Neural crest cell (in vitro differentiated cells): ENCODE results near the gene IFT43. TPM values are rescaled to one million over a fixed set of nuclear protein-coding genes. Genes with fewer than 3 reads are reported as not detected.

Source experiments
- DNase-seq: peaks from one replicate; pipeline ENCODE4 v3.0.0; 2021; ENCODE audit warnings: low read depth, mixed read lengths, low spot score
- H3K27ac Mint-ChIP-seq: one replicate; pipeline ENCODE4 v1.8.0; 2021; ENCODE audit warnings: mild to moderate bottlenecking, mixed read lengths; ENCODE audit not compliant: unreplicated experiment
- H3K27me3 Mint-ChIP-seq: 2 replicates; pipeline ENCODE4 v1.8.0; 2021; ENCODE audit warnings: low read depth, mild to moderate bottlenecking, mixed read lengths
- H3K36me3 Mint-ChIP-seq: 2 replicates; pipeline ENCODE4 v1.8.0; 2021; ENCODE audit warnings: low read depth, mild to moderate bottlenecking, mixed read lengths
- H3K4me1 Mint-ChIP-seq: 2 replicates; pipeline ENCODE4 v1.8.0; 2021; ENCODE audit warnings: mixed read lengths
- H3K4me3 Mint-ChIP-seq: one replicate; pipeline ENCODE4 v1.8.0; 2021; ENCODE audit warnings: mild to moderate bottlenecking, mixed read lengths
- H3K9me3 Mint-ChIP-seq: 2 replicates; pipeline ENCODE4 v1.8.0; 2021; ENCODE audit warnings: mixed read lengths
- CTCF ChIP-seq: fragments of 200-600 bp; sonication (generic); conservative IDR thresholded peaks from 2 replicates; pipeline ENCODE4 v1.5.0; 2021; ENCODE audit warnings: antibody characterized with exemption, mild to moderate bottlenecking
- total RNA-seq: library from RNA; stranded (reverse); gene quantifications from 2 replicates; pipeline ENCODE4 v1.2.1, GENCODE V29; 2021

IFT43 gene
- total RNA-seq, 1 donor from 2014 or later, result 34.1 TPM

- no peak for DNase-seq
Measured at GRCh38 chr14:75993567-75994041, 8.0 kb downstream of the IFT43 start.

GRCh38 chr14:75995372-75996041 lies 9.9 kb downstream of the IFT43 start:
- no peaks in the 10 kb centered on the region for H3K27me3 Mint-ChIP-seq

More at GRCh38 chr14:75993567-75994041, 8.0 kb downstream of the IFT43 start:
- TF ChIP-seq CTCF, result no peak
- H3K4me1 Mint-ChIP-seq, result no peaks in the 10 kb centered on the region
- H3K27me3 Mint-ChIP-seq, result no peaks in the 10 kb centered on the region
- H3K27ac Mint-ChIP-seq, result no peak overlapping the region
- H3K9me3 Mint-ChIP-seq, result no peaks in the 10 kb centered on the region
- H3K4me3 Mint-ChIP-seq, result no peak overlapping the region
- peaks cover 5% of the 10 kb centered on the region for H3K36me3 Mint-ChIP-seq

GRCh38 chr14:75996488-75996887 lies 10.9 kb downstream of the IFT43 start:
- Mint-ChIP-seq H3K27ac (no peak overlapping the region), H3K4me1 (no peaks in the 10 kb centered on the region), H3K36me3 (peaks cover 21% of the 10 kb centered on the region), H3K4me3 (no peak overlapping the region), H3K9me3 (no peaks in the 10 kb centered on the region), H3K27me3 (no peaks in the 10 kb centered on the region)
- TF ChIP-seq CTCF, result no peak
- DNase-seq, result no peak

More at GRCh38 chr14:75995372-75996041, 9.9 kb downstream of the IFT43 start:
- no peak overlapping the region for H3K4me3 Mint-ChIP-seq
- DNase-seq, result no peak
- no peak for TF ChIP-seq CTCF
- no peaks in the 10 kb centered on the region for H3K4me1 Mint-ChIP-seq
- no peaks in the 10 kb centered on the region for H3K9me3 Mint-ChIP-seq
- H3K36me3 Mint-ChIP-seq, result peaks cover 11% of the 10 kb centered on the region
- H3K27ac Mint-ChIP-seq, result peak overlapping the region; percentile 48

GRCh38 chr14:75999511-76000190 lies 14.1 kb downstream of the IFT43 start:
- H3K27ac Mint-ChIP-seq, result peak overlapping the region; percentile 35
- no peaks in the 10 kb centered on the region for H3K27me3 Mint-ChIP-seq
- TF ChIP-seq CTCF, result no peak
- DNase-seq, result no peak
- H3K9me3 Mint-ChIP-seq, result peaks cover 3% of the 10 kb centered on the region
- peaks cover 37% of the 10 kb centered on the region for H3K36me3 Mint-ChIP-seq
- H3K4me1 Mint-ChIP-seq, result no peaks in the 10 kb centered on the region
- no peak overlapping the region for H3K4me3 Mint-ChIP-seq

GRCh38 chr14:76002383-76002782 lies 16.8 kb downstream of the IFT43 start:
- Mint-ChIP-seq H3K36me3 (peaks cover 53% of the 10 kb centered on the region), H3K4me3 (no peak overlapping the region), H3K4me1 (no peaks in the 10 kb centered on the region), H3K27ac (no peak overlapping the region), H3K9me3 (peaks cover 5% of the 10 kb centered on the region), H3K27me3 (no peaks in the 10 kb centered on the region)
- no peak for DNase-seq
- no peak for TF ChIP-seq CTCF
